OCI-LY1 (cell line): ENCODE measurements around the gene TTC21A.
A peak's percentile ranks its signal among the peaks of the same experiment; 100 is the strongest.

Experiments
- H2AFZ ChIP-seq: fragments of 200-600 bp; sonication (generic), shearing (Covaris generic); 2 replicates; pipeline ENCODE4 v1.6.0; 2014; ENCODE audit warnings: antibody characterized with exemption, mild to moderate bottlenecking, low read length
- H3F3A ChIP-seq: fragments of 200-600 bp; sonication (generic), shearing (Covaris generic); 2 replicates; pipeline ENCODE4 v1.6.0; 2014; ENCODE audit warnings: mild to moderate bottlenecking, antibody characterized with exemption, low read length, moderate library complexity; ENCODE audit not compliant: insufficient read depth
- H3K27ac ChIP-seq: fragments of 200-600 bp; sonication (generic); 2 replicates; pipeline ENCODE4 v1.5.1; 2014; ENCODE audit warnings: low read length, mixed run types, mild to moderate bottlenecking, low read depth; ENCODE audit not compliant: poor library complexity, severe bottlenecking
- H3K27me3 ChIP-seq: fragments of 200-600 bp; sonication (generic); 2 replicates; pipeline ENCODE4 v1.6.0; 2014; ENCODE audit warnings: antibody characterized with exemption, mild to moderate bottlenecking, low read length, moderate library complexity; ENCODE audit not compliant: insufficient read depth
- H3K36me3 ChIP-seq: fragments of 200-600 bp; sonication (generic); 2 replicates; pipeline ENCODE4 v1.6.1; 2014; ENCODE audit warnings: mild to moderate bottlenecking, antibody characterized with exemption, low read length, moderate library complexity, mixed read lengths; ENCODE audit not compliant: insufficient read depth
- H3K4me1 ChIP-seq: fragments of 200-600 bp; sonication (generic); 2 replicates; pipeline ENCODE4 v1.5.1; 2014; ENCODE audit warnings: mild to moderate bottlenecking, low read length, moderate library complexity; ENCODE audit not compliant: insufficient read depth, severe bottlenecking
- H3K4me2 ChIP-seq: fragments of 200-600 bp; sonication (generic), shearing (Covaris generic); 2 replicates; pipeline ENCODE4 v1.6.1; 2014; ENCODE audit warnings: low read length
- H3K4me3 ChIP-seq: fragments of 200-600 bp; sonication (generic); 2 replicates; pipeline ENCODE4 v1.5.1; 2014; ENCODE audit warnings: low read length, low read depth, mild to moderate bottlenecking, mixed read lengths; ENCODE audit not compliant: poor library complexity, severe bottlenecking
- H3K79me2 ChIP-seq: fragments of 200-600 bp; shearing (Covaris generic); 2 replicates; pipeline ENCODE4 v1.6.1; 2016; ENCODE audit warnings: mixed run types, low read length, mixed read lengths; ENCODE audit not compliant: insufficient read depth
- H3K9ac ChIP-seq: fragments of 200-600 bp; sonication (generic), shearing (Covaris generic); 2 replicates; pipeline ENCODE4 v1.6.1; 2014; ENCODE audit warnings: mild to moderate bottlenecking, low read length, mixed read lengths
- H3K9me2 ChIP-seq: fragments of 200-600 bp; sonication (generic), shearing (Covaris generic); 2 replicates; pipeline ENCODE4 v1.6.1; 2014; ENCODE audit warnings: low read depth, mild to moderate bottlenecking, low read length, mixed read lengths
- H3K9me3 ChIP-seq: fragments of 200-600 bp; shearing (Covaris generic); 2 replicates; pipeline ENCODE4 v1.6.1; 2014; ENCODE audit warnings: low read length, mixed read lengths
- H4K20me1 ChIP-seq: fragments of 200-600 bp; sonication (generic), shearing (Covaris generic); 2 replicates; pipeline ENCODE4 v1.6.0; 2016; ENCODE audit warnings: mild to moderate bottlenecking, low read length; ENCODE audit not compliant: insufficient read depth
- CTCF ChIP-seq: fragments of 200-600 bp; sonication (generic), shearing (Covaris generic); IDR thresholded peaks from 2 replicates; pipeline ENCODE4 v1.5.1; 2017; ENCODE audit warnings: mild to moderate bottlenecking, antibody characterized with exemption, low read length, moderate library complexity, mixed read lengths
- EZH2 ChIP-seq: fragments of 200-600 bp; sonication (generic), shearing (Covaris generic); IDR thresholded peaks from 2 replicates; pipeline ENCODE4 v1.8.0; 2017; ENCODE audit warnings: borderline replicate concordance, mixed run types, mild to moderate bottlenecking, antibody characterized with exemption, low read length, moderate library complexity, mixed read lengths

The TTC21A gene

GRCh38 chr3:39079530-39079929, 27.9 kb upstream of the TTC21A start:
- Histone ChIP-seq H3K79me2 (no peaks in the 10 kb centered on the region), H3K36me3 (peaks cover 42% of the 10 kb centered on the region), H3K4me3 (no peak overlapping the region), H3K9me3 (no peaks in the 10 kb centered on the region), H3K27ac (no peak overlapping the region), H4K20me1 (no peaks in the 10 kb centered on the region), H3K4me2 (no peak overlapping the region), H3K9me2 (no peaks in the 10 kb centered on the region), H2AFZ (no peak overlapping the region), H3K9ac (no peak overlapping the region), H3K4me1 (no peaks in the 10 kb centered on the region), H3F3A (no peaks in the 10 kb centered on the region), H3K27me3 (no peaks in the 10 kb centered on the region)
- peak; percentile 15; the same call in 1 of the 2 replicates for TF ChIP-seq CTCF
- no peak for TF ChIP-seq EZH2

- H3K4me2 ChIP-seq = no peak overlapping the region
- H3K27ac ChIP-seq = no peak overlapping the region
- H3K4me1 ChIP-seq = no peaks in the 10 kb centered on the region
- no peaks in the 10 kb centered on the region for H4K20me1 ChIP-seq
- no peaks in the 10 kb centered on the region for H3K27me3 ChIP-seq
- no peaks in the 10 kb centered on the region for H3F3A ChIP-seq
- TF ChIP-seq EZH2 (no peak), CTCF (no peak)
- H3K79me2 ChIP-seq = no peaks in the 10 kb centered on the region
- H3K36me3 ChIP-seq = peaks cover 40% of the 10 kb centered on the region
- no peaks in the 10 kb centered on the region for H3K9me2 ChIP-seq
- no peak overlapping the region for H3K9ac ChIP-seq
- no peaks in the 10 kb centered on the region for H3K9me3 ChIP-seq
- no peak overlapping the region for H3K4me3 ChIP-seq
- H2AFZ ChIP-seq = no peak overlapping the region
These were observed 27.5 kb upstream of the TTC21A start for GRCh38 chr3:39080026-39080425.

GRCh38 chr3:39082666-39083313, 24.7 kb upstream of the TTC21A start:
- no peaks in the 10 kb centered on the region for H3F3A ChIP-seq
- H4K20me1 ChIP-seq = no peaks in the 10 kb centered on the region
- no peak overlapping the region for H3K4me2 ChIP-seq
- H3K9me2 ChIP-seq = no peaks in the 10 kb centered on the region
- no peak overlapping the region for H3K27ac ChIP-seq
- H3K4me3 ChIP-seq = no peak overlapping the region
- H3K27me3 ChIP-seq = no peaks in the 10 kb centered on the region
- peaks cover 35% of the 10 kb centered on the region for H3K36me3 ChIP-seq
- H3K9me3 ChIP-seq = no peaks in the 10 kb centered on the region
- H3K9ac ChIP-seq = no peak overlapping the region
- H2AFZ ChIP-seq = no peak overlapping the region
- TF ChIP-seq EZH2 = no peak
- TF ChIP-seq CTCF = no peak
- no peaks in the 10 kb centered on the region for H3K79me2 ChIP-seq
- peaks cover 18% of the 10 kb centered on the region for H3K4me1 ChIP-seq
